Stimulated activated CD8-positive, alpha-beta memory T cell treated with anti-CD3 and anti-CD28 coated beads, Interleukin-7, amount 100 ng/mL, for 24 hours (primary cell): ENCODE measurements around the gene FAM53B.
"Not testable (repeated sequence)": the region's sequence is repeated elsewhere in the genome, so short reads cannot be mapped to it uniquely, and the experiment has no call there.

Experiments used
- DNase-seq: peaks from one replicate; pipeline ENCODE4 v3.0.0-alpha.2; 2020; ENCODE audit warnings: low read depth

FAM53B gene

GRCh38 chr10:124596962-124597845, 147.0 kb downstream of the FAM53B start:
- DNase-seq = no peak

GRCh38 chr10:124596116-124596785, 147.9 kb downstream of the FAM53B start:
- no peak for DNase-seq

GRCh38 chr10:124595143-124595883, 148.9 kb downstream of the FAM53B start:
- no peak for DNase-seq

- no peak for DNase-seq
These were observed 149.9 kb downstream of the FAM53B start for GRCh38 chr10:124594240-124594639.

- DNase-seq = no peak
These were observed 150.7 kb downstream of the FAM53B start for GRCh38 chr10:124593431-124593985.

GRCh38 chr10:124592736-124593430, 151.3 kb downstream of the FAM53B start:
- DNase-seq = no peak

GRCh38 chr10:124592101-124592500, 152.1 kb downstream of the FAM53B start:
- DNase-seq = no peak

GRCh38 chr10:124591123-124591495, 153.1 kb downstream of the FAM53B start:
- no peak for DNase-seq

GRCh38 chr10:124590216-124591122, 153.7 kb downstream of the FAM53B start:
- DNase-seq = no peak

- DNase-seq = no peak
These were observed 154.6 kb downstream of the FAM53B start for GRCh38 chr10:124589491-124590041.

- DNase-seq = no peak
These were observed 155.3 kb downstream of the FAM53B start for GRCh38 chr10:124588736-124589490.

GRCh38 chr10:124588341-124588735, 155.8 kb downstream of the FAM53B start:
- DNase-seq = not testable (repeated sequence)

GRCh38 chr10:124587811-124588211, 156.4 kb downstream of the FAM53B start:
- no peak for DNase-seq

GRCh38 chr10:124586142-124586541, 158.0 kb downstream of the FAM53B start:
- DNase-seq = no peak

- DNase-seq = no peak
These were observed 165.2 kb downstream of the FAM53B start for GRCh38 chr10:124579011-124579399.

- no peak for DNase-seq
These were observed 165.8 kb downstream of the FAM53B start for GRCh38 chr10:124578231-124579010.

- DNase-seq = no peak
These were observed 166.5 kb downstream of the FAM53B start for GRCh38 chr10:124577651-124578050.

- DNase-seq = no peak
These were observed 167.4 kb downstream of the FAM53B start for GRCh38 chr10:124576526-124577420.
